ENCODE data around the gene ZNF283. TPM values are rescaled to one million over a fixed set of nuclear protein-coding genes. Genes with fewer than 3 reads are reported as not detected.

The ZNF283 gene
- total and polyA plus RNA-seq, 9 of the 15 experiments (the other 6 are each of a cell fraction or from before 2014, with no cell fraction given) = 6.0 to 19.5 (median 9.8) TPM

- TF ChIP-seq ZNF407 (IDR thresholded peaks at IDR 0.05; ENCODE audit: low read depth) (no peak), ZBTB43 (CRISPR knock-in tag; IDR thresholded peaks at IDR 0.05) (no peak), NCOA6 (IDR thresholded peaks at IDR 0.05) (no peak), PBX2 (CRISPR knock-in tag; IDR thresholded peaks at IDR 0.05; ENCODE audit: low read depth) (no peak), PBX2 (tag; conservative IDR thresholded peaks at IDR 0.05; ENCODE audit: low read depth) (no peak), TCFL5 (CRISPR knock-in tag; conservative IDR thresholded peaks at IDR 0.05) (0 out of 2 replicates have a peak, but pooled peaks have one; percentile 24), PREB (CRISPR knock-in tag; IDR thresholded peaks at IDR 0.05) (no peak), HNRNPUL1 (IDR thresholded peaks at IDR 0.05; ENCODE audit: low read length) (no peak), ZBTB33 (CRISPR knock-in tag; IDR thresholded peaks at IDR 0.05) (no peak), SNRNP70 (optimal IDR thresholded peaks at IDR 0.05; ENCODE audit: low read depth, low read length) (no peak), NFIX (CRISPR knock-in tag; IDR thresholded peaks at IDR 0.05; ENCODE audit: low read depth) (0 out of 2 replicates have a peak, but pooled peaks have one; percentile 2)
These were observed 41.9 kb upstream of the ZNF283 start (continued) for GRCh38 chr19:43784981-43785808.

Measured in K562 (cell line).